ENCODE measurements around the gene MRPL3. TPM values are rescaled to one million over a fixed set of nuclear protein-coding genes. Genes with fewer than 3 reads are reported as not detected.

Gene MRPL3
- polyA plus RNA-seq, 1 of the 3 experiments (the other 2 are of a cell fraction) = 73.7 TPM

- Histone ChIP-seq H3K36me3 (replicated peaks in 1 of 2; ENCODE audit: control insufficient read depth in 1 of 2, insufficient read depth in 2 of 2, low read length in 1 of 2) (no peaks in the 10 kb centered on the region), H2AFZ (ENCODE audit: low read depth) (no peak overlapping the region), H3K9me2 (no peaks in the 10 kb centered on the region), H3K4me3 (ENCODE audit: low read depth in 2 of 2, low read length in 1 of 2) (no peak overlapping the region), H3K79me2 (ENCODE audit: insufficient read depth) (no peaks in the 10 kb centered on the region), H3K27ac (ENCODE audit: low read depth in 2 of 2, low read length in 1 of 2) (no peak overlapping the region), H3K9me3 (peaks cover 8% of the 10 kb centered on the region; the same call in 1 of the 2 replicates), H3K4me1 (ENCODE audit: control insufficient read depth in 1 of 2, insufficient read depth in 2 of 2, low read depth in 1 of 2, low read length in 1 of 2) (no peaks in the 10 kb centered on the region), H3K9ac (no peak overlapping the region), H4K20me1 (ENCODE audit: insufficient read depth) (no peaks in the 10 kb centered on the region), H3F3A (replicated peaks; ENCODE audit: insufficient read depth) (no peaks in the 10 kb centered on the region), H3K27me3 (ENCODE audit: insufficient read depth) (no peaks in the 10 kb centered on the region), H3K4me2 (no peak overlapping the region)
- TF ChIP-seq FOXM1 (IDR thresholded peaks at IDR 0.05; ENCODE audit: low read depth) (no peak), POLR2AphosphoS5 (IDR thresholded peaks at IDR 0.05; ENCODE audit: low read depth, low read length) (no peak), TCF12 (IDR thresholded peaks at IDR 0.05) (no peak), USF2 (IDR thresholded peaks at IDR 0.05; ENCODE audit: borderline replicate concordance, low read depth, low read length) (no peak), NRF1 (IDR thresholded peaks at IDR 0.05; ENCODE audit: low read depth, low read length) (no peak), REST (IDR thresholded peaks at IDR 0.05; ENCODE audit: low read depth, low read length) (no peak), SMC3 (IDR thresholded peaks at IDR 0.05; ENCODE audit: low read depth, low read length) (no peak), FOXJ3 (CRISPR knock-in tag; IDR thresholded peaks at IDR 0.05) (no peak), RFX5 (IDR thresholded peaks at IDR 0.05; ENCODE audit: low read length) (no peak)
- DNase-seq = no peak
- 68% methylated on average over 4 of the region's 4 CpGs for WGBS (ENCODE audit: low lambda C conversion rate)
- POLR2A ChIA-PET = no interaction called here
- CTCF ChIA-PET = interaction anchor here (1.2 kb wide), 1 partner anchor 13 kb away, joined by 3 read pairs; no protein-coding TSS in a partner anchor
These were observed 58.6 kb downstream of the MRPL3 start for GRCh38 chr3:131444180-131444579.

GRCh38 chr3:131439084-131439483, 63.7 kb downstream of the MRPL3 start:
- no peaks in the 10 kb centered on the region for H3F3A ChIP-seq (replicated peaks; ENCODE audit: insufficient read depth)
- no peak overlapping the region for H3K4me3 ChIP-seq (ENCODE audit: low read depth in 2 of 2, low read length in 1 of 2)
- H4K20me1 ChIP-seq (ENCODE audit: insufficient read depth) = no peaks in the 10 kb centered on the region
- H3K9me3 ChIP-seq = no peaks in the 10 kb centered on the region
- no peak overlapping the region for H3K9ac ChIP-seq
- DNase-seq = no peak
- H3K4me1 ChIP-seq (ENCODE audit: control insufficient read depth in 1 of 2, insufficient read depth in 2 of 2, low read depth in 1 of 2, low read length in 1 of 2) = no peaks in the 10 kb centered on the region
- POLR2A ChIA-PET = no interaction called here
- H3K9me2 ChIP-seq = no peaks in the 10 kb centered on the region
- CTCF ChIA-PET = no interaction called here
- H3K4me2 ChIP-seq = no peak overlapping the region
- no peaks in the 10 kb centered on the region for H3K27me3 ChIP-seq (ENCODE audit: insufficient read depth)
- no peaks in the 10 kb centered on the region for H3K79me2 ChIP-seq (ENCODE audit: insufficient read depth)
- 63% methylated on average over 1 of the region's 1 CpG for WGBS (ENCODE audit: low lambda C conversion rate)
- H2AFZ ChIP-seq (ENCODE audit: low read depth) = no peak overlapping the region
- H3K27ac ChIP-seq (ENCODE audit: low read depth in 2 of 2, low read length in 1 of 2) = no peak overlapping the region
- no peaks in the 10 kb centered on the region for H3K36me3 ChIP-seq (replicated peaks in 1 of 2; ENCODE audit: control insufficient read depth in 1 of 2, insufficient read depth in 2 of 2, low read length in 1 of 2)
- no peak for TF ChIP-seq GATA2 (CRISPR knock-in tag; IDR thresholded peaks at IDR 0.05)
- no peak for TF ChIP-seq RAD21 (IDR thresholded peaks at IDR 0.05; ENCODE audit: low read length)
- TF ChIP-seq POLR2AphosphoS5 (IDR thresholded peaks at IDR 0.05; ENCODE audit: low read depth, low read length) = no peak
- TF ChIP-seq TAF1 (IDR thresholded peaks at IDR 0.05; ENCODE audit: borderline replicate concordance, low read depth, low read length) = no peak
- TF ChIP-seq EZH2phosphoT487 (IDR thresholded peaks at IDR 0.05; ENCODE audit: borderline replicate concordance, low read depth) = no peak
- no peak for TF ChIP-seq IRF3 (IDR thresholded peaks at IDR 0.05; ENCODE audit: low read depth, low read length)
- no peak for TF ChIP-seq SIN3A (IDR thresholded peaks at IDR 0.05; ENCODE audit: borderline replicate concordance, low read depth, low read length)
- no peak for TF ChIP-seq USF2 (IDR thresholded peaks at IDR 0.05; ENCODE audit: borderline replicate concordance, low read depth, low read length)
- no peak for TF ChIP-seq CHD2 (IDR thresholded peaks at IDR 0.05; ENCODE audit: low read length, partially characterized antibody)
- no peak for TF ChIP-seq TCF12 (IDR thresholded peaks at IDR 0.05)
- TF ChIP-seq GABPA (IDR thresholded peaks at IDR 0.05; ENCODE audit: low read depth) = no peak
- no peak for TF ChIP-seq NRF1 (IDR thresholded peaks at IDR 0.05; ENCODE audit: low read depth, low read length)
- no peak for TF ChIP-seq REST (IDR thresholded peaks at IDR 0.05; ENCODE audit: low read depth, low read length)
